Stimulated activated CD8-positive, alpha-beta memory T cell treated with anti-CD3 and anti-CD28 coated beads, Interleukin-2, amount 100 ng/mL, for 1 hour (primary cell): ENCODE results near the gene NTRK1.

Experiments used
- DNase-seq, 2 donors: peaks; one replicate each; pipeline ENCODE4 v3.0.0-alpha.2; 2020; ENCODE audit warnings: low read depth in 2 of 2

Gene NTRK1

GRCh38 chr1:156857532-156857931, 3.1 kb upstream of the NTRK1 start:
- DNase-seq, result no peak

- DNase-seq, result no peak
Measured at GRCh38 chr1:156858555-156858956, 2.1 kb upstream of the NTRK1 start.

GRCh38 chr1:156858959-156859522, 1.6 kb upstream of the NTRK1 start, which contains the start of gene INSRR:
TSS of gene INSRR (minus strand) at chr1:156859117. CDS start at chr1:156858621, 496 bp downstream.
- no peak for DNase-seq

GRCh38 chr1:156859523-156860112, 1.0 kb upstream of the NTRK1 start:
- DNase-seq, result no peak

GRCh38 chr1:156860113-156860627, 495 bp upstream of the NTRK1 start:
- peak; percentile 33 to 36 for DNase-seq

- no peak for DNase-seq
Measured at GRCh38 chr1:156862584-156862983, 1.9 kb downstream of the NTRK1 start.

GRCh38 chr1:156862997-156863599, 2.4 kb downstream of the NTRK1 start:
- no peak for DNase-seq

- DNase-seq, result no peak
Measured at GRCh38 chr1:156863631-156864030, 3.0 kb downstream of the NTRK1 start.

- DNase-seq, result no peak
Measured at GRCh38 chr1:156864796-156865195, 4.1 kb downstream of the NTRK1 start.

GRCh38 chr1:156865258-156865657, 4.6 kb downstream of the NTRK1 start:
- no peak for DNase-seq

- DNase-seq, result no peak
Measured at GRCh38 chr1:156865865-156866248, 5.2 kb downstream of the NTRK1 start.

- DNase-seq, result no peak
Measured at GRCh38 chr1:156866249-156866909, 5.7 kb downstream of the NTRK1 start.

GRCh38 chr1:156868341-156868740, 7.7 kb downstream of the NTRK1 start:
- no peak for DNase-seq

GRCh38 chr1:156869455-156869854, 8.8 kb downstream of the NTRK1 start:
- DNase-seq, result no peak

GRCh38 chr1:156873659-156874058, 13.0 kb downstream of the NTRK1 start:
- no peak for DNase-seq

- DNase-seq, result no peak
Measured at GRCh38 chr1:156874142-156874541, 13.5 kb downstream of the NTRK1 start.

GRCh38 chr1:156874572-156875340, 14.1 kb downstream of the NTRK1 start:
- no peak for DNase-seq

- no peak for DNase-seq
Measured at GRCh38 chr1:156875341-156875615, 14.6 kb downstream of the NTRK1 start.

GRCh38 chr1:156876281-156876680, 15.6 kb downstream of the NTRK1 start:
- no peak for DNase-seq

GRCh38 chr1:156877433-156878170, 16.9 kb downstream of the NTRK1 start:
- DNase-seq, result no peak

GRCh38 chr1:156879876-156880275, 19.2 kb downstream of the NTRK1 start:
- DNase-seq, result no peak
